Mesodermal cell (in vitro differentiated cells): Measurements from ENCODE around the gene TSSK1B.
"Not testable (repeated sequence)": the region's sequence is repeated elsewhere in the genome, so short reads cannot be mapped to it uniquely, and the experiment has no call there.

Experiments
- H3K27ac ChIP-seq: 2 replicates; pipeline ENCODE4 v1.7.0; 2013; ENCODE audit warnings: mild to moderate bottlenecking, low read depth, low read length, moderate library complexity; ENCODE audit not compliant: severe bottlenecking
- H3K36me3 ChIP-seq: 2 replicates; pipeline ENCODE4 v1.7.1; 2013; ENCODE audit warnings: mild to moderate bottlenecking, low read length, moderate library complexity; ENCODE audit not compliant: control insufficient read depth, insufficient read depth
- H3K4me1 ChIP-seq: one replicate; pipeline ENCODE4 v1.7.1; 2013; ENCODE audit warnings: mild to moderate bottlenecking, low read length; ENCODE audit not compliant: insufficient read depth, control insufficient read depth, poor library complexity, severe bottlenecking
- H3K4me3 ChIP-seq: 2 replicates; pipeline ENCODE4 v1.7.0; 2013; ENCODE audit warnings: low read length, control low read depth, mild to moderate bottlenecking; ENCODE audit not compliant: insufficient read depth, poor library complexity, severe bottlenecking; ENCODE audit errors: extremely low read depth
- H3K9me3 ChIP-seq: 2 replicates; pipeline ENCODE4 v1.7.1; 2013; ENCODE audit warnings: mild to moderate bottlenecking, low read length, moderate library complexity; ENCODE audit not compliant: control insufficient read depth
- WGBS, 2 experiments: methylation state at CpG; one replicate each; pipeline ENCODE4 v1.1.5; 2013; ENCODE audit warnings: missing lambda C conversion rate in 2 of 2; ENCODE audit not compliant: insufficient coverage in 2 of 2; 5-methylcytosine and 5-hydroxymethylcytosine counted together

Gene TSSK1B

GRCh38 chr5:113404269-113404668 is 30.5 kb downstream of the TSSK1B start:
- Histone ChIP-seq H3K4me1 (no peaks in the 10 kb centered on the region), H3K36me3 (no peaks in the 10 kb centered on the region), H3K27ac (no peak overlapping the region), H3K4me3 (no peak overlapping the region), H3K9me3 (no peaks in the 10 kb centered on the region)
- WGBS, 2 experiments, result 71 to 77% methylated on average over 1 of the region's 2 CpGs

GRCh38 chr5:113397986-113398385 is 36.8 kb downstream of the TSSK1B start:
- H3K4me3 ChIP-seq, H3K9me3 ChIP-seq, H3K27ac ChIP-seq, H3K36me3 ChIP-seq, H3K4me1 ChIP-seq: not testable (repeated sequence)
- WGBS, 2 experiments, result 80 to 100% methylated on average over 1 to 2 of the region's 4 CpGs

GRCh38 chr5:113397046-113397445 is 37.7 kb downstream of the TSSK1B start:
- 73% methylated on average over 2 of the region's 3 CpGs; no CpG with 5 or more reads in 1 of the 2 experiments for WGBS, 2 experiments
- H3K27ac ChIP-seq, result no peak overlapping the region
- no peaks in the 10 kb centered on the region for H3K4me1 ChIP-seq
- H3K4me3 ChIP-seq, result no peak overlapping the region
- no peaks in the 10 kb centered on the region for H3K9me3 ChIP-seq
- H3K36me3 ChIP-seq, result no peaks in the 10 kb centered on the region

- 83 to 93% methylated on average over 1 of the region's 2 CpGs for WGBS, 2 experiments
Measured at GRCh38 chr5:113394658-113395057, 40.1 kb downstream of the TSSK1B start.

GRCh38 chr5:113390224-113390623 is 44.6 kb downstream of the TSSK1B start:
- H3K4me1 ChIP-seq, result no peaks in the 10 kb centered on the region
- H3K9me3 ChIP-seq, result no peaks in the 10 kb centered on the region
- no peak overlapping the region for H3K4me3 ChIP-seq
- WGBS, 2 experiments, result 100% methylated on average over 1 of the region's 1 CpG; no CpG with 5 or more reads in 1 of the 2 experiments
- no peak overlapping the region for H3K27ac ChIP-seq
- H3K36me3 ChIP-seq, result no peaks in the 10 kb centered on the region

More at GRCh38 chr5:113394658-113395057, 40.1 kb downstream of the TSSK1B start:
- Histone ChIP-seq H3K9me3 (no peaks in the 10 kb centered on the region), H3K4me3 (no peak overlapping the region), H3K4me1 (no peaks in the 10 kb centered on the region), H3K27ac (no peak overlapping the region), H3K36me3 (no peaks in the 10 kb centered on the region)

- Histone ChIP-seq H3K9me3 (no peaks in the 10 kb centered on the region), H3K36me3 (no peaks in the 10 kb centered on the region), H3K27ac (no peak overlapping the region), H3K4me1 (no peaks in the 10 kb centered on the region), H3K4me3 (no peak overlapping the region)
- WGBS, 2 experiments, result 88 to 100% methylated on average over 3 to 4 of the region's 4 CpGs
Measured at GRCh38 chr5:113389116-113389515, 45.7 kb downstream of the TSSK1B start.

GRCh38 chr5:113387844-113388243 is 46.9 kb downstream of the TSSK1B start:
- no peaks in the 10 kb centered on the region for H3K4me1 ChIP-seq
- WGBS, 2 experiments, result 100% methylated on average over 1 of the region's 2 CpGs; no CpG with 5 or more reads in 1 of the 2 experiments
- H3K9me3 ChIP-seq, result no peaks in the 10 kb centered on the region
- H3K27ac ChIP-seq, result no peak overlapping the region
- H3K36me3 ChIP-seq, result no peaks in the 10 kb centered on the region
- H3K4me3 ChIP-seq, result no peak overlapping the region

- Histone ChIP-seq H3K4me1 (no peaks in the 10 kb centered on the region), H3K9me3 (no peaks in the 10 kb centered on the region), H3K4me3 (no peak overlapping the region), H3K36me3 (no peaks in the 10 kb centered on the region), H3K27ac (no peak overlapping the region)
- 89 to 92% methylated on average over 1 to 3 of the region's 4 CpGs for WGBS, 2 experiments
Measured at GRCh38 chr5:113384782-113385285, 50.0 kb downstream of the TSSK1B start.

- WGBS, 2 experiments, result no CpG with 5 or more reads among the region's 1 CpG
- no peaks in the 10 kb centered on the region for H3K9me3 ChIP-seq
Measured at GRCh38 chr5:113382731-113383130, 52.1 kb downstream of the TSSK1B start.

More at GRCh38 chr5:113382731-113383130, 52.1 kb downstream of the TSSK1B start:
- Histone ChIP-seq H3K4me3 (no peak overlapping the region), H3K36me3 (no peaks in the 10 kb centered on the region), H3K4me1 (no peaks in the 10 kb centered on the region), H3K27ac (no peak overlapping the region)
